Measurements from ENCODE around the gene SH2D1B.

SH2D1B gene

GRCh38 chr1:162398999-162399580 lies 12.8 kb downstream of the SH2D1B start:
- no peak for DNase-seq (ENCODE audit: low read depth in 3 of 3)

GRCh38 chr1:162397943-162398560 lies 13.9 kb downstream of the SH2D1B start:
- DNase-seq (ENCODE audit: low read depth in 3 of 3) = no peak

- DNase-seq (ENCODE audit: low read depth in 3 of 3) = no peak
Observed at GRCh38 chr1:162397039-162397448, 14.9 kb downstream of the SH2D1B start.

GRCh38 chr1:162396201-162396906 lies 15.6 kb downstream of the SH2D1B start:
- DNase-seq (ENCODE audit: low read depth in 3 of 3) = no peak

- DNase-seq (ENCODE audit: low read depth in 3 of 3) = no peak
Observed at GRCh38 chr1:162391790-162392563, 20.0 kb downstream of the SH2D1B start.

- DNase-seq (ENCODE audit: low read depth in 3 of 3) = no peak
Observed at GRCh38 chr1:162390396-162391185, 21.3 kb downstream of the SH2D1B start.

- no peak for DNase-seq (ENCODE audit: low read depth in 3 of 3)
Observed at GRCh38 chr1:162389971-162390370, 22.0 kb downstream of the SH2D1B start.

- DNase-seq (ENCODE audit: low read depth in 3 of 3) = no peak
Observed at GRCh38 chr1:162389021-162389818, 22.7 kb downstream of the SH2D1B start.

- no peak for DNase-seq (ENCODE audit: low read depth in 3 of 3)
Observed at GRCh38 chr1:162388615-162389014, 23.3 kb downstream of the SH2D1B start.

- no peak for DNase-seq (ENCODE audit: low read depth in 3 of 3)
Observed at GRCh38 chr1:162388083-162388594, 23.8 kb downstream of the SH2D1B start.

- DNase-seq (ENCODE audit: low read depth in 3 of 3) = no peak
Observed at GRCh38 chr1:162387226-162388082, 24.5 kb downstream of the SH2D1B start.

- DNase-seq (ENCODE audit: low read depth in 3 of 3) = no peak
Observed at GRCh38 chr1:162386292-162387225, 25.4 kb downstream of the SH2D1B start.

GRCh38 chr1:162385702-162386101 lies 26.2 kb downstream of the SH2D1B start:
- DNase-seq (ENCODE audit: low read depth in 3 of 3) = no peak

GRCh38 chr1:162385280-162385623 lies 26.7 kb downstream of the SH2D1B start:
- DNase-seq (ENCODE audit: low read depth in 3 of 3) = no peak

- DNase-seq (ENCODE audit: low read depth in 3 of 3) = no peak
Observed at GRCh38 chr1:162384601-162385279, 27.2 kb downstream of the SH2D1B start.

- DNase-seq (ENCODE audit: low read depth in 3 of 3) = no peak
Observed at GRCh38 chr1:162384116-162384515, 27.8 kb downstream of the SH2D1B start.

GRCh38 chr1:162383516-162383915 lies 28.4 kb downstream of the SH2D1B start:
- DNase-seq (ENCODE audit: low read depth in 3 of 3) = no peak

- DNase-seq (ENCODE audit: low read depth in 3 of 3) = no peak
Observed at GRCh38 chr1:162383091-162383490, 28.8 kb downstream of the SH2D1B start.
